AG08396 (cell line): Measurements from ENCODE around the gene TTLL7.
A peak's percentile ranks its signal among the peaks of the same experiment; 100 is the strongest.

ENCODE experiments used
- DNase-seq: peaks from one replicate; pipeline ENCODE4 v3.0.0; 2012; ENCODE audit warnings: low spot score, mixed read lengths

The TTLL7 gene

DNA sequence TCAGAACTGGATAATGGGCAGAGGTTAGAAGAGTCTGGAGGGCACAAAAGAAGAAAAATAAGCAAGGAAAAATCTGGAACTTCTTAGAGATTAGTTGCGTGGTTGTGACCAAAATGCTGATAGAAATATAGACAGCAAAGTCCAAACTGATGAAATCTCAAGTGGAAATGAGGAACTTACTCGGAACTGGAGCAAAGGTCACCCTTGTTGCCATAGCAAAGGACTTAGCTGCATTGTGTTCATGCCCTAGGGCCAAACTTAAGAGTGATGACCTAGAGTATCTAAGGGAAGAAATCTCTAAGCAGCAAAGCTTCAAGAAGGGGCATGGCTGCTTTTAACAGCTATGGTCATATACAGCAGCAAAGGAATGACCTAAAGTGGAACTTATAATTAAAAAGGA is 180.0 kb downstream of the TTLL7 start:
- DNase-seq, result no peak

DNA sequence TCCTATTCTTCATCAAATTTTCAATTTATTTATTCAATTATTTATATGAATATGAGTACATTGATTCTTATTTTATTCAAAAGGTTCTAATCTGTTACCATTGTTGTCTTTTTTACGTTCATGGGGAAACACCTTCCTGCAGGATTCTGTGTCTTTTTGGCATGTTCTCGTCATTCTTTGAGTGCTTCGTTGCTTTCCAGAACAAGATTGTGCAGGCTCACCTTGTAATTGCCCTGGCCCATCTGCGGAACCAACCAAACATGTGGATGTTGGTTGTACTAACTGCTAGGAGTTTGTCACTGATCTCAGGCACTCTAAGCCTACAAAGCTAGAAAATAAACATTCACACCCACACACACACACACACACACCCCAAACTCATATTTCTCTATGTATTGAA is 182.1 kb downstream of the TTLL7 start:
- DNase-seq, result no peak

DNA sequence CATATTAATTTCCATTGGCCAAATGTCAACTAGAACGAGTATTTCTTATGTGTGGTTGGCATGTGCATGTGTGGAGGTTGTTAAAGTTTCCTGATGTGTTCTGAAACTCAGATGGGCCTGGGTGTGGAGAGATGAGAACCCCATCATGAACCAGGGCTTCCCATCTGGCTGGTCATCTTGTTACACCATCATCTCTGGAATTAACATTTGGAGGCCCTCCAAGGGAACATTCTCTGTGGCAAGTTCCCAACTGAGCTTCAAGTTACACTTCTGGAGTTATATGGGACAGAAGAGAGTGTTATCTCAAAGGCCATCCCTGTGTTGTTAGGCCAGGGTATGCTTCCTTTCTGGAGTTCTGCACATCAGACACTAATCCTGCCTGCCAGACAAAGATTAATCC is 183.6 kb downstream of the TTLL7 start:
- peak; percentile 14 for DNase-seq
